GM18519 (cell line): Measurements from ENCODE around the gene MAD2L2.

Experiments used
- ATAC-seq: cut with Tn5 transposase; IDR thresholded peaks from one replicate; pipeline ENCODE4 v1.9.1; 2021; ENCODE audit warnings: mild to moderate bottlenecking, moderate library complexity; ENCODE audit not compliant: unreplicated experiment, low FRiP score

MAD2L2 gene

GRCh38 chr1:11684070-11684469, 3.1 kb upstream of the MAD2L2 start:
- no peak for ATAC-seq

- no peak for ATAC-seq
Observed at GRCh38 chr1:11682799-11683198, 1.9 kb upstream of the MAD2L2 start.

- ATAC-seq, result no peak
Observed at GRCh38 chr1:11682287-11682771, 1.4 kb upstream of the MAD2L2 start.

- ATAC-seq, result peak; percentile 11
Observed at GRCh38 chr1:11680270-11681070, 478 bp downstream of the MAD2L2 start.

GRCh38 chr1:11678442-11678841, 2.5 kb downstream of the MAD2L2 start:
- ATAC-seq, result no peak

- ATAC-seq, result no peak
Observed at GRCh38 chr1:11676386-11677103, 4.4 kb downstream of the MAD2L2 start.

GRCh38 chr1:11675325-11675724, 5.6 kb downstream of the MAD2L2 start:
- no peak for ATAC-seq

GRCh38 chr1:11674488-11674887, 6.5 kb downstream of the MAD2L2 start:
- no peak for ATAC-seq

- no peak for ATAC-seq
Observed at GRCh38 chr1:11673089-11673769, 7.7 kb downstream of the MAD2L2 start.

- ATAC-seq, result no peak
Observed at GRCh38 chr1:11671544-11672286, 9.2 kb downstream of the MAD2L2 start.

GRCh38 chr1:11671205-11671543, 9.8 kb downstream of the MAD2L2 start:
- ATAC-seq, result no peak

GRCh38 chr1:11670747-11671146, 10.2 kb downstream of the MAD2L2 start:
- no peak for ATAC-seq

- no peak for ATAC-seq
Observed at GRCh38 chr1:11668516-11668915, 12.4 kb downstream of the MAD2L2 start.

- peak; percentile 20 for ATAC-seq
Observed at GRCh38 chr1:11664336-11665065, 16.4 kb downstream of the MAD2L2 start.

GRCh38 chr1:11661103-11661502, 19.8 kb downstream of the MAD2L2 start:
- no peak for ATAC-seq

- no peak for ATAC-seq
Observed at GRCh38 chr1:11659748-11660147, 21.2 kb downstream of the MAD2L2 start.

- ATAC-seq, result no peak
Observed at GRCh38 chr1:11658542-11658941, 22.4 kb downstream of the MAD2L2 start.

- ATAC-seq, result no peak
Observed at GRCh38 chr1:11657654-11658053, 23.3 kb downstream of the MAD2L2 start.

- no peak for ATAC-seq
Observed at GRCh38 chr1:11654939-11655808, 25.8 kb downstream of the MAD2L2 start.
